K562 (cell line): ENCODE results near the gene HIPK2. TPM values are rescaled to one million over a fixed set of nuclear protein-coding genes. Genes with fewer than 3 reads are reported as not detected.

Experiments used
- ADNP ChIP-seq: fragments of 200-800 bp; sonication (Bioruptor generic); IDR thresholded peaks from 2 replicates; pipeline ENCODE4 v1.6.1; 2016; ENCODE audit warnings: missing genetic modification characterization, missing compliant biosample characterization
- CHD7 ChIP-seq: fragments of 200-600 bp; sonication (generic); IDR thresholded peaks from one replicate; pipeline ENCODE4 v1.6.1; 2012; ENCODE audit warnings: mild to moderate bottlenecking, low read depth, low read length, inconsistent platforms
- ETS2 ChIP-seq: IDR thresholded peaks from 2 replicates; pipeline ENCODE4 v1.6.1; 2016; ENCODE audit warnings: borderline replicate concordance, missing genetic modification characterization, mild to moderate bottlenecking, moderate library complexity, missing compliant biosample characterization; ENCODE audit not compliant: poor library complexity, severe bottlenecking
- FOS ChIP-seq: IDR thresholded peaks from 3 replicates; pipeline ENCODE4 v1.6.1; 2011; ENCODE audit not compliant: insufficient read length; ENCODE audit errors: extremely low read depth
- GABPA ChIP-seq: fragments of 200-800 bp; sonication (Bioruptor generic); conservative IDR thresholded peaks from 2 replicates; pipeline ENCODE4 v1.6.1; 2016; ENCODE audit warnings: low read depth, missing genetic modification characterization, missing compliant biosample characterization
- KDM2B ChIP-seq: fragments of 250-450 bp; sonication (Bioruptor Pico); IDR thresholded peaks from 2 replicates; pipeline ENCODE4 v1.8.0; 2021; ENCODE audit warnings: mild to moderate bottlenecking, moderate library complexity
- KHSRP ChIP-seq: fragments of 450-650 bp; IDR thresholded peaks from 2 replicates; pipeline ENCODE4 v1.6.1; 2017
- LCOR ChIP-seq: sonication (generic); formaldehyde crosslinking; IDR thresholded peaks from 2 replicates; pipeline ENCODE4 v1.8.0; 2022; ENCODE audit warnings: mild to moderate bottlenecking, missing genetic modification reagents
- MAX ChIP-seq: sonication (generic); formaldehyde crosslinking; IDR thresholded peaks from 2 replicates; pipeline ENCODE4 v1.9.0; 2022; ENCODE audit warnings: mild to moderate bottlenecking, missing genetic modification reagents
- PCBP1 ChIP-seq: fragments of 200-400 bp; formaldehyde crosslinking; IDR thresholded peaks from 2 replicates; pipeline ENCODE4 v1.6.1; 2018; ENCODE audit warnings: mild to moderate bottlenecking, low read depth, low read length; ENCODE audit not compliant: poor library complexity, severe bottlenecking
- PTTG1 ChIP-seq: fragments of 450-650 bp; IDR thresholded peaks from 2 replicates; pipeline ENCODE4 v1.6.1; 2016; ENCODE audit warnings: low read depth, mild to moderate bottlenecking, missing genetic modification characterization, missing compliant biosample characterization
- RUNX1 ChIP-seq: sonication (generic); IDR thresholded peaks from 2 replicates; pipeline ENCODE4 v1.6.1; 2016; ENCODE audit warnings: antibody characterized with exemption, low read depth
- TAL1 ChIP-seq: fragments of 450-650 bp; IDR thresholded peaks from 2 replicates; pipeline ENCODE4 v1.6.1; 2016; ENCODE audit warnings: mild to moderate bottlenecking
- ZNF639 ChIP-seq, 2 experiments: fragments of 200-800 bp in 1 of 2; sonication (Bioruptor generic) in 1 of 2; sonication (generic) in 1 of 2; formaldehyde crosslinking in 1 of 2; IDR thresholded peaks in 1 of 2; conservative IDR thresholded peaks in 1 of 2; 2 replicates each; pipeline versions ENCODE4 v1.5.0 to v1.6.1; 2016 to 2020; ENCODE audit warnings: missing compliant biosample characterization in 1 of 2, missing genetic modification characterization in 1 of 2, missing genetic modification reagents in 1 of 2
- polyA plus RNA-seq, 8 experiments: library from polyadenylated mRNA; depleted of rRNA in 4 of 8; stranded (reverse) in 5 of 8; unstranded in 3 of 8; fragments of >200 nt; fragmentation: Nextera tagmentation in 2 of 8; fragmentation: Illumina TruSeq in 1 of 8; extraction: Ambion mirVana in 2 of 8; extraction: Trizol in 1 of 8; gene quantifications; 2 replicates each; pipeline versions ENCODE4 v1.2.1 to v1.2.3, GENCODE V29; 2011 to 2014; ENCODE audit warnings: inconsistent platforms in 1 of 8, missing spikeins in 1 of 8
- total RNA-seq, 7 experiments: library from RNA; depleted of rRNA in 6 of 7; stranded (reverse); fragments of >200 nt in 6 of 7; fragmentation: Illumina TruSeq in 2 of 7; extraction: Trizol in 2 of 7; gene quantifications; 2 replicates each; pipeline versions ENCODE4 v1.2.1 to v1.2.3, GENCODE V29; 2011 to 2021; ENCODE audit warnings: low replicate concordance in 1 of 7

Gene HIPK2
- total and polyA plus RNA-seq, 9 of the 15 experiments (the other 6 are each of a cell fraction or from before 2014, with no cell fraction given), result 0.69 to 19.8 (median 5.1) TPM

GRCh38 chr7:139620676-139621344, 157.0 kb downstream of the HIPK2 start (continued):
- TF ChIP-seq FOS, result no peak
- TF ChIP-seq ADNP (tag), result no peak
- no peak for TF ChIP-seq PCBP1
- TF ChIP-seq CHD7, result no peak
- no peak for TF ChIP-seq ZNF639 (CRISPR knock-in tag; conservative IDR thresholded peaks at IDR 0.05 in 1 of 2, IDR thresholded peaks at IDR 0.05 in 1 of 2)
- no peak for TF ChIP-seq KHSRP
- TF ChIP-seq ETS2 (tag), result no peak
- no peak for TF ChIP-seq RUNX1
- no peak for TF ChIP-seq GABPA (tag)
- TF ChIP-seq PTTG1 (tag), result no peak
- no peak for TF ChIP-seq LCOR (CRISPR knock-in tag)
- TF ChIP-seq MAX (CRISPR knock-in tag), result no peak; the same call in 1 of the 2 replicates
- TF ChIP-seq TAL1, result no peak
- TF ChIP-seq KDM2B (CRISPR knock-in tag), result no peak
